H9 (cell line): Measurements from ENCODE around the gene METRNL. TPM values are rescaled to one million over a fixed set of nuclear protein-coding genes. Genes with fewer than 3 reads are reported as not detected.

Source experiments
- DNase-seq: peaks from one replicate; pipeline ENCODE4 v3.0.0-alpha.2; 2017
- H2AFZ ChIP-seq: one replicate; pipeline ENCODE4 v1.6.1; 2013; ENCODE audit warnings: mild to moderate bottlenecking, low read length, control low read depth, moderate library complexity
- H2AK5ac ChIP-seq: 2 replicates; pipeline ENCODE4 v1.6.1; 2013; ENCODE audit warnings: low read length, control low read depth, mixed read lengths; ENCODE audit not compliant: insufficient read length
- H2BK120ac ChIP-seq: one replicate; pipeline ENCODE4 v1.6.1; 2013; ENCODE audit warnings: low read depth, mild to moderate bottlenecking, low read length, control low read depth, inconsistent platforms; ENCODE audit not compliant: poor library complexity, severe bottlenecking
- H2BK12ac ChIP-seq: 2 replicates; pipeline ENCODE4 v1.6.1; 2013; ENCODE audit warnings: low read length, control low read depth, mixed read lengths, low read depth; ENCODE audit not compliant: insufficient read length
- H2BK15ac ChIP-seq: 2 replicates; pipeline ENCODE4 v1.6.1; 2013; ENCODE audit warnings: low read depth, low read length, control low read depth
- H2BK20ac ChIP-seq: one replicate; pipeline ENCODE4 v1.6.1; 2013; ENCODE audit warnings: low read depth, mild to moderate bottlenecking, low read length, control low read depth, inconsistent platforms; ENCODE audit not compliant: poor library complexity, severe bottlenecking
- H2BK5ac ChIP-seq: 2 replicates; pipeline ENCODE4 v1.6.1; 2013; ENCODE audit warnings: low read length, control low read depth, mixed read lengths; ENCODE audit not compliant: insufficient read length
- H3K14ac ChIP-seq: 2 replicates; pipeline ENCODE4 v1.6.1; 2013; ENCODE audit warnings: low read length, control low read depth; ENCODE audit not compliant: insufficient read depth
- H3K18ac ChIP-seq: 2 replicates; pipeline ENCODE4 v1.6.1; 2013; ENCODE audit warnings: low read depth, mild to moderate bottlenecking, mixed read lengths, low read length, control low read depth; ENCODE audit not compliant: insufficient read length
- H3K23ac ChIP-seq: 2 replicates; pipeline ENCODE4 v1.6.1; 2013; ENCODE audit warnings: low read length, control low read depth, mixed read lengths, low read depth; ENCODE audit not compliant: insufficient read length
- H3K23me2 ChIP-seq: 2 replicates; pipeline ENCODE4 v1.6.1; 2013; ENCODE audit warnings: low read depth, mild to moderate bottlenecking, mixed read lengths, low read length, control low read depth; ENCODE audit not compliant: insufficient read length, poor library complexity, severe bottlenecking
- H3K27ac ChIP-seq: 2 replicates; pipeline ENCODE4 v1.5.1; 2013; ENCODE audit warnings: low read length, control low read depth, mixed read lengths, low read depth; ENCODE audit not compliant: insufficient read length
- H3K27me3 ChIP-seq: 2 replicates; pipeline ENCODE4 v1.6.1; 2013; ENCODE audit warnings: low read length, control low read depth, inconsistent platforms; ENCODE audit not compliant: insufficient read depth
- H3K4ac ChIP-seq: 2 replicates; pipeline ENCODE4 v1.6.1; 2013; ENCODE audit warnings: low read depth, mild to moderate bottlenecking, control low read depth, inconsistent platforms, low read length, moderate library complexity
- H3K4me1 ChIP-seq: 2 replicates; pipeline ENCODE4 v1.6.1; 2013; ENCODE audit warnings: low read length, control low read depth, inconsistent platforms; ENCODE audit not compliant: insufficient read depth
- H3K4me2 ChIP-seq: 2 replicates; pipeline ENCODE4 v1.6.1; 2013; ENCODE audit warnings: low read length, control low read depth, mixed read lengths; ENCODE audit not compliant: insufficient read length, insufficient read depth
- H3K56ac ChIP-seq: 2 replicates; pipeline ENCODE4 v1.6.1; 2013; ENCODE audit warnings: low read depth, mild to moderate bottlenecking, mixed read lengths, low read length, control low read depth; ENCODE audit not compliant: insufficient read length
- H3K79me1 ChIP-seq: 2 replicates; pipeline ENCODE4 v1.6.1; 2013; ENCODE audit warnings: low read depth, mild to moderate bottlenecking, moderate library complexity, low read length, control low read depth, inconsistent platforms; ENCODE audit not compliant: insufficient read depth, poor library complexity, severe bottlenecking
- H3K79me2 ChIP-seq: 2 replicates; pipeline ENCODE4 v1.6.1; 2013; ENCODE audit warnings: low read length, control low read depth, inconsistent platforms; ENCODE audit not compliant: insufficient read depth
- H3K9ac ChIP-seq: 2 replicates; pipeline ENCODE4 v1.6.1; 2013; ENCODE audit warnings: low read length, control low read depth, mixed read lengths; ENCODE audit not compliant: insufficient read length; ENCODE audit errors: extremely low read depth
- H3K9me3 ChIP-seq: one replicate; pipeline ENCODE4 v1.6.1; 2013; ENCODE audit warnings: low read depth, low read length, inconsistent platforms; ENCODE audit not compliant: control insufficient read depth
- H3T11ph ChIP-seq: one replicate; pipeline ENCODE4 v1.6.1; 2013; ENCODE audit warnings: mild to moderate bottlenecking, low read length, control low read depth, inconsistent platforms
- H4K20me1 ChIP-seq: one replicate; pipeline ENCODE4 v1.6.1; 2013; ENCODE audit not compliant: control insufficient read depth, insufficient read length, insufficient read depth
- H4K5ac ChIP-seq: 2 replicates; pipeline ENCODE4 v1.6.1; 2013; ENCODE audit warnings: low read depth, mild to moderate bottlenecking, mixed read lengths, low read length, control low read depth; ENCODE audit not compliant: insufficient read length
- H4K8ac ChIP-seq: replicated peaks from 2 replicates; pipeline ENCODE4 v1.6.1; 2013; ENCODE audit warnings: low read length, control low read depth, mixed read lengths, low read depth; ENCODE audit not compliant: insufficient read length
- H4K91ac ChIP-seq: 2 replicates; pipeline ENCODE4 v1.6.1; 2013; ENCODE audit warnings: low read depth, mild to moderate bottlenecking, moderate library complexity, mixed read lengths, low read length, control low read depth; ENCODE audit not compliant: insufficient read length
- H3K27ac Mint-ChIP-seq, 3 experiments: 2 replicates in 2 of 3; 3 replicates in 1 of 3; pipeline ENCODE4 v1.8.0; 2020 to 2021; ENCODE audit warnings: mixed read lengths in 3 of 3, mild to moderate bottlenecking in 1 of 3, moderate library complexity in 1 of 3
- H3K27me3 Mint-ChIP-seq: 2 replicates; pipeline ENCODE4 v1.8.0; 2021; ENCODE audit warnings: low read depth, mild to moderate bottlenecking, moderate library complexity, mixed read lengths
- H3K36me3 Mint-ChIP-seq, 3 experiments: 2 replicates in 2 of 3; 3 replicates in 1 of 3; pipeline ENCODE4 v1.8.0; 2020 to 2021; ENCODE audit warnings: low read depth in 3 of 3, mixed read lengths in 3 of 3; ENCODE audit not compliant: insufficient read depth in 1 of 3
- H3K4me1 Mint-ChIP-seq, 2 experiments: 2 replicates each; pipeline ENCODE4 v1.8.0; 2020; ENCODE audit warnings: mixed read lengths in 2 of 2
- H3K4me3 Mint-ChIP-seq, 2 experiments: 2 replicates in 1 of 2; 3 replicates in 1 of 2; pipeline ENCODE4 v1.8.0; 2020 to 2021; ENCODE audit warnings: mild to moderate bottlenecking in 2 of 2, mixed read lengths in 2 of 2, moderate library complexity in 1 of 2
- H3K9me3 Mint-ChIP-seq, 2 experiments: 2 replicates in 1 of 2; 3 replicates in 1 of 2; pipeline ENCODE4 v1.8.0; 2020; ENCODE audit warnings: mild to moderate bottlenecking in 2 of 2, mixed read lengths in 2 of 2, moderate library complexity in 1 of 2
- WGBS: extraction: QIAGEN DNeasy Blood & Tissue Kit; methylation state at CpG from one replicate; pipeline ENCODE4 v1.1.7; 2013; ENCODE audit warnings: missing lambda C conversion rate, low lambda C conversion rate, mixed read lengths; ENCODE audit not compliant: insufficient read length; ENCODE audit errors: extremely low coverage; 5-methylcytosine and 5-hydroxymethylcytosine counted together
- total RNA-seq: library from RNA; stranded (reverse); gene quantifications from 2 replicates; pipeline ENCODE4 v1.2.1, GENCODE V29; 2021
- TF ChIP-seq, protein P1 (sequence below): fragments of 200-600 bp; sonication (generic); conservative IDR thresholded peaks from 3 replicates; pipeline ENCODE4 v1.8.0; 2021; ENCODE audit warnings: antibody characterized with exemption, mild to moderate bottlenecking

Gene METRNL
- total RNA-seq, 1 experiment from 2014 or later, result 21.4 TPM

DNA sequence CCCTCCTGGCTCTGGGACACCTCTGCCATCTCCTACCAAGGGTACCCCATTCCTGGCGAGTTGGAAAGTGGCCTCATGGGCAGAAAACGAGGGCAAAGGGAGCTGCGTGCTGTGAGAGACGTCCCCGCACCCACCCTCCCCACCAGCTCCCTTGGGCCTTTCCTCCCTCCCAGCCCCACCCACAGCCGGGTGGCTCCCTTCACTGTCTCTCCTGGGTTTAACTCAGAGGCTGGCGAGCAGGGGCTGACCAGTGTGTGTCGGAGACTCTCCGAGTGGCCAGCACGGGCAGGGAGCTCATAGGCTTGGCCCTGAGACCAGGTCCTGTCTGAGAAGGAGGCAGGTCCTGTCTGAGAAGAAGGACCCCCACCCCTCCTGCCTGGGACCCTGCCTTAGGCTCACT, 26.1 kb downstream of the METRNL start:
- no peak overlapping the region for H3K4me2 ChIP-seq
- H2BK12ac ChIP-seq, result no peak overlapping the region
- Mint-ChIP-seq H3K27ac (no peak overlapping the region; a peak in 1 of 7 replicates), H3K4me3 (no peak overlapping the region), H3K36me3 (no peaks in the 10 kb centered on the region; a peak in 2 of 7 replicates), H3K9me3 (peaks cover 2 to 13% of the 10 kb centered on the region in 2 experiments; a peak in 3 of 5 replicates), H3K27me3 (peaks cover 5% of the 10 kb centered on the region; the same call in 1 of the 2 replicates), H3K4me1 (peaks cover 0 to 8% of the 10 kb centered on the region in 2 experiments; a peak in 1 of 4 replicates)
- H3T11ph ChIP-seq, result no peak overlapping the region
- no peak overlapping the region for H2BK120ac ChIP-seq
- H2BK20ac ChIP-seq, result no peak overlapping the region
- H3K27me3 ChIP-seq, result no peaks in the 10 kb centered on the region
- TF ChIP-seq, protein P1, sequence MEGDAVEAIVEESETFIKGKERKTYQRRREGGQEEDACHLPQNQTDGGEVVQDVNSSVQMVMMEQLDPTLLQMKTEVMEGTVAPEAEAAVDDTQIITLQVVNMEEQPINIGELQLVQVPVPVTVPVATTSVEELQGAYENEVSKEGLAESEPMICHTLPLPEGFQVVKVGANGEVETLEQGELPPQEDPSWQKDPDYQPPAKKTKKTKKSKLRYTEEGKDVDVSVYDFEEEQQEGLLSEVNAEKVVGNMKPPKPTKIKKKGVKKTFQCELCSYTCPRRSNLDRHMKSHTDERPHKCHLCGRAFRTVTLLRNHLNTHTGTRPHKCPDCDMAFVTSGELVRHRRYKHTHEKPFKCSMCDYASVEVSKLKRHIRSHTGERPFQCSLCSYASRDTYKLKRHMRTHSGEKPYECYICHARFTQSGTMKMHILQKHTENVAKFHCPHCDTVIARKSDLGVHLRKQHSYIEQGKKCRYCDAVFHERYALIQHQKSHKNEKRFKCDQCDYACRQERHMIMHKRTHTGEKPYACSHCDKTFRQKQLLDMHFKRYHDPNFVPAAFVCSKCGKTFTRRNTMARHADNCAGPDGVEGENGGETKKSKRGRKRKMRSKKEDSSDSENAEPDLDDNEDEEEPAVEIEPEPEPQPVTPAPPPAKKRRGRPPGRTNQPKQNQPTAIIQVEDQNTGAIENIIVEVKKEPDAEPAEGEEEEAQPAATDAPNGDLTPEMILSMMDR, result no peak
- no peak overlapping the region for H2BK15ac ChIP-seq
- H3K79me2 ChIP-seq, result no peaks in the 10 kb centered on the region
- H3K18ac ChIP-seq, result no peak overlapping the region
- no peak overlapping the region for H3K23ac ChIP-seq
- no peaks in the 10 kb centered on the region for H4K20me1 ChIP-seq
- H4K91ac ChIP-seq, result no peak overlapping the region
- H4K8ac ChIP-seq, result no peak overlapping the region
- no peaks in the 10 kb centered on the region for H3K79me1 ChIP-seq
- H2AK5ac ChIP-seq, result no peak overlapping the region
- H3K23me2 ChIP-seq, result no peaks in the 10 kb centered on the region
- no peak overlapping the region for H3K56ac ChIP-seq
- no peak overlapping the region for H3K27ac ChIP-seq
- DNase-seq, result no peak
- no peak overlapping the region for H3K4ac ChIP-seq
- no peaks in the 10 kb centered on the region for H3K4me1 ChIP-seq
- no peak overlapping the region for H4K5ac ChIP-seq
- no peaks in the 10 kb centered on the region for H3K9me3 ChIP-seq
- WGBS, result no CpG with 5 or more reads among the region's 10 CpGs
- no peak overlapping the region for H3K9ac ChIP-seq
- no peak overlapping the region for H2AFZ ChIP-seq
- H3K14ac ChIP-seq, result no peak overlapping the region
- H2BK5ac ChIP-seq, result no peak overlapping the region
